Gastrocnemius medialis (tissue), 4 donors: ENCODE results near the gene FXN. TPM values are rescaled to one million over a fixed set of nuclear protein-coding genes. Genes with fewer than 3 reads are reported as not detected.

Experiments
- ATAC-seq, 2 donors: fragments of 150-250 bp; one replicate each; pipeline ENCODE4 v1.9.1; 2016
- DNase-seq, 2 donors: peaks; one replicate each; pipeline ENCODE4 v3.0.0-alpha.2; 2019
- H3K27ac ChIP-seq, 4 donors: fragments of 200-600 bp; sonication (generic); 1 replicate in 1 of 4; 2 replicates in 3 of 4; pipeline ENCODE4 v1.5.1; 2016 to 2018; ENCODE audit warnings: mild to moderate bottlenecking in 2 of 4, moderate library complexity in 1 of 4
- H3K27me3 ChIP-seq, 3 donors: fragments of 200-600 bp; sonication (generic) in 2 of 3; 1 replicate in 1 of 3; 2 replicates in 2 of 3; pipeline versions ENCODE4 v1.5.1 to v1.6.0; 2016 to 2019; ENCODE audit warnings: mild to moderate bottlenecking in 1 of 3, moderate library complexity in 1 of 3
- H3K36me3 ChIP-seq, 2 donors: fragments of 200-600 bp; sonication (generic) in 1 of 2; one replicate each; pipeline ENCODE4 v1.5.1; 2017 to 2018
- H3K4me1 ChIP-seq, 2 donors: fragments of 200-600 bp; sonication (generic) in 1 of 2; one replicate each; pipeline ENCODE4 v1.5.1; 2016 to 2017; ENCODE audit warnings: mild to moderate bottlenecking in 2 of 2
- H3K4me3 ChIP-seq, 4 donors: fragments of 200-600 bp; sonication (generic) in 3 of 4; 1 replicate in 1 of 4; 2 replicates in 3 of 4; pipeline ENCODE4 v1.5.1; 2016 to 2019; ENCODE audit warnings: mild to moderate bottlenecking in 2 of 4
- H3K9me3 ChIP-seq, 3 donors: fragments of 200-600 bp; sonication (generic) in 2 of 3; 1 replicate in 1 of 3; 2 replicates in 2 of 3; pipeline ENCODE4 v1.5.1; 2016 to 2019
- CTCF ChIP-seq, 5 experiments: fragments of 450-650 bp in 3 of 5; fragments of 200-600 bp in 2 of 5; sonication (generic) in 2 of 5; IDR thresholded peaks in 4 of 5; conservative IDR thresholded peaks in 1 of 5; 1 replicate in 4 of 5; 2 replicates in 1 of 5; pipeline ENCODE4 v1.5.1; 2016 to 2019; ENCODE audit warnings: antibody characterized with exemption in 5 of 5, mild to moderate bottlenecking in 3 of 5, moderate library complexity in 3 of 5
- POLR2A ChIP-seq, 2 donors: fragments of 450-650 bp; IDR thresholded peaks; one replicate each; pipeline ENCODE4 v1.6.1; 2017; ENCODE audit warnings: antibody characterized with exemption in 2 of 2, mild to moderate bottlenecking in 2 of 2, moderate library complexity in 2 of 2
- in situ Hi-C, 4 donors: fragments of 200-750 bp; cut with MboI; loops; one replicate each; pipeline versions ENCODE4 v1.15.0 to v1.8.0; 2017; ENCODE audit warnings: low sequenced_read_pairs in 4 of 4
- intact Hi-C: fragments of 100-400 bp; cut with DNase I; formaldehyde crosslinking; loops from one replicate; pipeline ENCODE4 v1.15.1; 2023; ENCODE audit warnings: low total_unique reads
- total RNA-seq, 4 donors: library from RNA; depleted of rRNA; stranded (reverse); fragments of >200 nt; gene quantifications; one replicate each; pipeline versions ENCODE4 v1.1.0 to v1.2.3, GENCODE V29; 2016

FXN gene
- total RNA-seq, 4 donors from 2014 or later: 5.5 to 23.4 (median 14.0) TPM

DNA sequence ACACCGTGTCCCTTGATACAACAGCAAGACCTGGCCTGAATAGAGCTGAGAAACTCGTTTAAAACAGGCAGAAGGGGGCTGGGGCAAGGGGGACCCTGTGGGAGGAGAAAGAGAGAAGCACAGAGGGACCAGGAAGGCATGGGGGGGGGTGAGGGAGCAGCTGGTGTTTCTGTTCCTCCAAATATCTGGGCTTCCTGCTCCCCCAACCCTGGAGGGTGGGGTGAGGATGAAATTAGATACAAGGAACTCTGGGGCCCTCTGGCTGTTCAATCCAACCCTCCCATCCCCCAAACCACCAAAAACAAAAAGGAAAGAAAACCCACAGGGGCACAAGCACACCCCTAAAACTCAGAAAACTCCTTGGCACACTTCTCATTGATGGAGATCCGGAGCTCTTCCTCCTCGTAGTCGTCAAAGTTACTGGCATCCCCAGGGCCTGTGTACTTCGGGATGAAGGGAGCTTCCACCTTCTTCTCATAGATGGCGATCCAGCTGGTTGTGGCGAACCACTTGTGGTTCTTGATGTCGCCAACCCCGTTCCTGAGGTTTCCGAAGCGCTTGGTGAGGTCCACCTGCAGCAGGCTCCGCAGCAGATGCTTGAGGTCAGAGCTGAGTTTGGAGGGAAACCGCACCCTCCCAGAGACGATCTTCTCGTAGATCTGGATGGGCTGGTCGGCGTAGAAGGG is 22.7 kb upstream of the FXN start:
- Histone ChIP-seq H3K36me3 (no peaks in the 10 kb centered on the region), H3K9me3 (no peaks in the 10 kb centered on the region), H3K27me3 (no peaks in the 10 kb centered on the region), H3K4me3 (no peak overlapping the region), H3K27ac (no peak overlapping the region), H3K4me1 (no peaks in the 10 kb centered on the region)
- in situ Hi-C loops: no loop called here
- intact Hi-C loops: no loop called here
- ATAC-seq (no peak), DNase-seq (no peak)
- TF ChIP-seq POLR2A (IDR thresholded peaks at IDR 0.05) (no peak), CTCF (IDR thresholded peaks at IDR 0.05 in 4 of 5, conservative IDR thresholded peaks at IDR 0.05 in 1 of 5) (no peak)

- no peak for ATAC-seq
- Histone ChIP-seq H3K36me3 (no peaks in the 10 kb centered on the region), H3K27me3 (no peaks in the 10 kb centered on the region), H3K27ac (no peak overlapping the region), H3K9me3 (no peaks in the 10 kb centered on the region), H3K4me3 (no peak overlapping the region), H3K4me1 (no peaks in the 10 kb centered on the region)
- intact Hi-C loops: no loop called here
- no peak for DNase-seq
- TF ChIP-seq CTCF (IDR thresholded peaks at IDR 0.05 in 4 of 5, conservative IDR thresholded peaks at IDR 0.05 in 1 of 5) (no peak), POLR2A (IDR thresholded peaks at IDR 0.05) (no peak)
- in situ Hi-C loops: no loop called here
Observed at GRCh38 chr9:69013382-69013727, 22.2 kb upstream of the FXN start.

DNA sequence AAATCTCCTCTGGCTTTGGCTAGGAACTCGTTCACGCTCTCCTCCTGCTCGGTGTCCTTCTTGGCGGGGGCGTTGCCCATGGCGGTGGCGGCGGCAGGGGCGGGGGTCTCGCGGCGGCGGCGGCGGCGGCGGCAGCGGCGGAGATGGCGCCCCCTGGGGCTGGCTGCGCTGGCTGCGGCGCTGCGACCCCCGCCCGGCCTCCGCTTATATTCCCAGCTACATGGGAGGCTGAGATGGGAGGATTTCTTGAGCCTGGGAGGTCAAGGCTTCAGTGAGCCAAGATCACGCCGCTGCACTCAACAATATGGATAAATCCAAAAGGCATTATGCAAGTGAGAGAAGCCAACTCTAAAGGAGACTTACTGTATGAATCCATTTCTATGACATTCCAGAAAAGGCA is 21.5 kb upstream of the FXN start, which contains the start of gene PRKACG:
TSS of gene PRKACG (minus strand) at position 101 of the 400 bp plus-strand sequence. CDS start at position 80, 21 bp downstream.
- TF ChIP-seq POLR2A (IDR thresholded peaks at IDR 0.05): no peak
- TF ChIP-seq CTCF (IDR thresholded peaks at IDR 0.05 in 4 of 5, conservative IDR thresholded peaks at IDR 0.05 in 1 of 5): no peak
- no peaks in the 10 kb centered on the region for H3K9me3 ChIP-seq
- in situ Hi-C loops (no loop called here), intact Hi-C loops (no loop called here)
- H3K27me3 ChIP-seq: no peaks in the 10 kb centered on the region
- ATAC-seq: no peak
- no peak within 1 kb of the TSS for H3K27ac ChIP-seq
- no peak within 1 kb of the TSS for H3K4me3 ChIP-seq
- H3K4me1 ChIP-seq: no peaks in the 10 kb centered on the region
- no peak for DNase-seq
- no peaks in the 10 kb centered on the region for H3K36me3 ChIP-seq

DNA sequence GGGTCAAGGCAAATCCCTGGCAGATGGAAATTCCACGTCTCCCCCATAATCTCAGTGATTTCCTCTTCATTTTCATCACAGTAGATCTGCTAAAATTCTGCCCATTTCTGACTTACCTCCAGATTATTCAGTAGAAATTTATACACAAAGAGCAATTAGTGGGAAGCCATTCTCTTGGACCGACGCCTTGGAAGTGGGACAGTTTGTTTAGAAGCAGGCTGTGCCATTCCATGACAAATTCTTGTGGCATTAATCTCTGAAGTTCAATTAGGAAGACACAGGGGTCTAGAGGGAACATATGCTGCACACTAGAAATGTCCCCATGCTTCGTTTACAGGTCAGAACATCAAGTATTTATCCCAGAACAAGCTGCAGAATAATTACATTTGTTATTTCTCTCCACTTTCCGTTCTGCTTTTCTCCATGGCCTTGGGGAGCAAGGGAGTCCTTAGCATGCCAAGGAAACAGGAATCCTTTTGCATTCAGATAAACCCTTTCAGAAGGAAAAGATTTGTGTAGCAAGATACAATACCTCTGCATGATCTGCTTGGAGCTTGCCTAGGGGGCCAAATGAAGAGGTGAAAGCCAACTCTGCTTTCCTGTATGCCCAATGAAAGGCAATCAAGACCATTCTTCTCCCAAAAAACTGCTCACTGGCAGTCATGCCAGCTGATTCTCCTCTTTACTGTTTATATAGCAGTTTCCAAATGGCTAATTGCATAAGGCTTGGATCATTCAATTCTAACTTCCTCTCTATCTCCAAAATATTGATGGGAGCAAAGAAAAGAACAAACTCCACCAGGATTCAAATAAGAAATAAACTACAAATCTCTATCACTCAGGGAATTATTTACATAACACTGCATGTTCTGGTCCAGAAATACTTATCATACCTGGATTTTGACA is 19.1 kb upstream of the FXN start:
- intact Hi-C loops: no loop called here
- ATAC-seq (no peak), DNase-seq (no peak)
- Histone ChIP-seq H3K4me3 (no peak overlapping the region), H3K36me3 (no peaks in the 10 kb centered on the region), H3K27ac (no peak overlapping the region), H3K27me3 (no peaks in the 10 kb centered on the region), H3K9me3 (no peaks in the 10 kb centered on the region), H3K4me1 (no peaks in the 10 kb centered on the region)
- TF ChIP-seq POLR2A (IDR thresholded peaks at IDR 0.05): no peak
- TF ChIP-seq CTCF (IDR thresholded peaks at IDR 0.05 in 4 of 5, conservative IDR thresholded peaks at IDR 0.05 in 1 of 5): no peak
- in situ Hi-C loops: no loop called here
